ENCODE measurements around the gene GSTM3.

GRCh38 chr1:109750241-109750882 lies 9.5 kb upstream of the GSTM3 start:
- TF ChIP-seq CTCF (IDR thresholded peaks at IDR 0.05) (no peak), MYBL2 (CRISPR knock-in tag; IDR thresholded peaks at IDR 0.05) (no peak), ATF2 (CRISPR knock-in tag; IDR thresholded peaks at IDR 0.05; ENCODE audit: borderline replicate concordance, low read depth) (no peak), ZNF423 (CRISPR knock-in tag; IDR thresholded peaks at IDR 0.05) (no peak), ZNF121 (CRISPR knock-in tag; IDR thresholded peaks at IDR 0.05) (no peak)
